Stimulated activated CD8-positive, alpha-beta memory T cell treated with anti-CD3 and anti-CD28 coated beads, Interleukin-7, amount 100 ng/mL, for 1 hour (primary cell): ENCODE measurements around the gene RHPN2.
A peak's percentile ranks its signal among the peaks of the same experiment; 100 is the strongest.

ENCODE experiments used
- DNase-seq, 2 donors: peaks; one replicate each; pipeline ENCODE4 v3.0.0-alpha.2; 2020; ENCODE audit warnings: low read depth in 2 of 2

Gene RHPN2

DNA sequence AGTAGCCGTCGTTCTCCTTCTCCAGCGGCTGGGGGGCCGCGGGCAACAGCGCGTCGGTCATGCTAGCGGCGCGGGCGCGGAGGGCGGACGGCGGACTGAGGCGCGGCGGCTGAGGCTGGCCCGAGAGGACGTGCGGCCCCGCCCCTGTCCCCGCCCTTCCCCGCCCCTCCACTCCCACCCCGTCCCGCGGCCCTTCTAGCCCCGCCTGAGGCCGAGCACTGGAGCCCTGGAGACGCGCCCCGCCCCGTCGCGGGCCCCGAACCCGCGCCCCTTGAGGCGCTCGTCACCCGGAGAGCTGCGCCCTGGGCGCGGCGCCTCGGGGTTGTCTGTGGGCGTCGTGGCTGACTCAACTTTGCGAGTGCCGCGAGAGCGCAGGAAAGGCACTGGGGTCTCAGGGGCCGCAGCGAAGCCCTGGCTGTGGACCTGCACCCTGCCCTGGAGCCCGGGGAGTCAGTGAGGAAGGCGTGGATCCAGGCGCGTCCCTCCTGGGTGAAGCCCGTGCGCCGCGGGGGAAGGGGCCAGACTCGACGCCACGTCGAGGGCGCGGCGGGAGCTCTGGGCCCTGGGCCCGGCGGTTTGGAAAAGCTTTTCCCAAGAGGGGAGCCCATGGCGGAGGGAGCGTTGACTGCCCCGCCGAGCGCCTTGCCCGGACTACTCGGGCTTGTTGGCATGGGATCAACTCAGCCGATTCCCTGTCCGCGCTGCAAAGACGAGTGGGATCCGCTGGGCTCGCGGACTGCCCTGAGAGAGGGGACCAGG, at the start of gene RHPN2:
Gene RHPN2, minus strand, starts transcription at position 97 of the 759 bp plus-strand sequence. Its CDS starts 36 bp downstream, at position 61.
- DNase-seq, result peak in 1 of 2 donors; percentile 8

DNA sequence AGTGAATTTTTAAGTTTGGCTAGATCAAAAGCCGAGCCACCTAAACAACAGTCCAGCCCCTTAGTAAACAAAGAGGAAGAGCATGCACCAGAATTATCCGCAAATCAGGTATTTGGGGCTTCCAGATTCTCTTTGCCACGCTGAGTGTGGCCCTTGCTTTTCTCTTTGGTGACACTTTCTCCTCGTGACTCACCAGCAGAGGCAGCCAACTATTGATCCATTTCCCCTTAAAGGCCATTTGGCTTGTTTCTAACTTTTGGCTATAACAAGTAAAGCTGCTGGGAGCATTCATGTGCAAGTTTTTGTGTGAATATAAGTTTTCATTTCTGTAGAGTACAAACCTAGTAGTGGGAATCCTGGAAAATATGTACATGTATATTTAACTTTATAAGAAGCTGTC, 49.6 kb upstream of the RHPN2 start:
- DNase-seq, result no peak

DNA sequence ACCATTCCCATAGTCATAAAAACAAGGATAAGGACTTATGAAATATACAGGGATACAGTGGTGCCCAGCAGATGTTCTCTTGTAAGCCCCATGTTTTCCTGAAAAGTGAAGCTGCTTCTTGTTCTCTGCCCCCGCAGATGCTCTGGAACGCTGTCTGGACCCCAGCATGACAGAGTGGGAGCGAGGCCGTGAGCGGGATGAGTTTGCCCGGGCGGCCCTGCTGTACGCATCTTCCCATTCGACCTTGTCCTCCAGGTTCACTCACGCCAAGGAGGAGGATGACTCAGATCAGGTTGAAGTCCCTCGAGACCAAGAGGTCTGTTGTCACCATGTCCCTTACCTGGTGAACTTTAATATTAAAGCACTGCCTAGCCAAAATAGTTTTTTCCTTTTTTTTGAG, 46.9 kb upstream of the RHPN2 start:
- no peak for DNase-seq

DNA sequence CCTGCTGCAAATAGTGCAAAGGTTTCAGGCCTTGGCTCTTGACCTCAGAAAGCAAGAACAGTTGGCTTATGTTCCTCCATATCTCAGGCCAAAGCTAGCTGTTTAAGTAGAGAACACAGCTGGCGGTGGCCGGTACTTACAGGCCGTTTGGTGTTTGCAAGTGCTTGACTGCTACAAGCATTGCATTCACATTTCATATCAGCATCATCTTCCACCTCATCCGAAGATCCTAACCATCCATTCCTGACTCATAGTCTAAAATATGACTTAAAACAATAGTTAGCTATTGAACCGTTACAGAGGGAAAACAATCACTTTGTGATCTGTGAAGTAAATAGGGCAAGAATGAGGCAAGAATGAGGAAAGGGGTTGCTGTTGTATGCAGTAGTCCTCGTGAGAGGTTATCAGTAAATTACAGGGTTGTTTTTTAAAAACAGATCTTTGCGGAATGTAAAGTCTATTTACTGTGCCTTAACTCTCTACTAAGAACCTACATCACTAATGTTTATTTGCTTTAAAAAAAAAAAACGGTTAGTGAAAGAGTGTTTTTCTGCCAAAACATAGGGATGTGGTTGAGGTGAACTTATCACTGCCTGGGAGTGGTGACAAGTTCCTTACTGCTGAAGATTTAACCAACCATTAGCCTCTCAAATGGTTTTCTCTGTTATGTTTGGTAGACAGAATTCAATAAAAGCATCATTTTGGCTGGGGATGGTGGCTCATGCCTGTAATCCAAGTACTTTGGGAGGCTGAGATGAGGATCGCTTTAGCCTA, 45.6 kb upstream of the RHPN2 start:
- no peak for DNase-seq

DNA sequence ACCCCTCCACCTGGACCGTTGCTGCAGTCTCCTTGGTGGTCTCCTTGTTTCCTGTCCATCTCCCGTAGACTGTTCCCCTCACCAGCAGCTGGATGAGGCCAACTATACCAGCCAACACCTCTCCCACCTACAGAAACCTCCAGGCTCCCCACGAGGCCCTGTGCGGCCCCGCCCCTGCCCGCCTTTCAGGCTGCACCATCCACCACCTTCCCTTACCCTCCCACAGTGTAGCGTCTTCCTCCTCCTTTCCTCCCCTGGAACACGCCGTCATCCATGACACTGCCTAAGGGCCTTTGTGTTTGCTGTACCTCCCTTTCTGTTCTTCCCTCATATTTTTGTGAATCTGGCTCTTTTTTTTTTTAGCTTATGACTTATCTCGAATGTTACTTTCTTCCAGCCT, 43.5 kb upstream of the RHPN2 start:
- no peak for DNase-seq

DNA sequence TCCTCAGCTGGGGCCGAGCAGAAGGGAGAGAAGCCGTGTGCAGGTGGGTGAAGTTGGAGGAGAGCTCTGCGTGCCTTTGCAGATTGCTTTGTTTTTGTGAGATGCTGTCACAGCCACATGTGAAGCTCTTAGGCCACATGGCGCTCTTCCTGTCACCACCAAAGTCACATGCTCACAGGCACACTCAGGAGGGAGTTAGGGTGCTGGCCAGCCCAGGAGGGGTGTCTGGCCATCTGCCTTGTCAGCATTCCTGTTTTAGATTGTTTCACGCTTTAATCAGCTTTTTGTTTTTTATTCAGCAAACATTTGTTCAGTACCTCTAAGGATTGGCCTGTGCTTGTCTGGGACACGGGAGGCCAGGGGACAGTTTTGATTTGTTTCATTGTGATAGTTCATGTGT, 38.2 kb upstream of the RHPN2 start:
- no peak for DNase-seq

DNA sequence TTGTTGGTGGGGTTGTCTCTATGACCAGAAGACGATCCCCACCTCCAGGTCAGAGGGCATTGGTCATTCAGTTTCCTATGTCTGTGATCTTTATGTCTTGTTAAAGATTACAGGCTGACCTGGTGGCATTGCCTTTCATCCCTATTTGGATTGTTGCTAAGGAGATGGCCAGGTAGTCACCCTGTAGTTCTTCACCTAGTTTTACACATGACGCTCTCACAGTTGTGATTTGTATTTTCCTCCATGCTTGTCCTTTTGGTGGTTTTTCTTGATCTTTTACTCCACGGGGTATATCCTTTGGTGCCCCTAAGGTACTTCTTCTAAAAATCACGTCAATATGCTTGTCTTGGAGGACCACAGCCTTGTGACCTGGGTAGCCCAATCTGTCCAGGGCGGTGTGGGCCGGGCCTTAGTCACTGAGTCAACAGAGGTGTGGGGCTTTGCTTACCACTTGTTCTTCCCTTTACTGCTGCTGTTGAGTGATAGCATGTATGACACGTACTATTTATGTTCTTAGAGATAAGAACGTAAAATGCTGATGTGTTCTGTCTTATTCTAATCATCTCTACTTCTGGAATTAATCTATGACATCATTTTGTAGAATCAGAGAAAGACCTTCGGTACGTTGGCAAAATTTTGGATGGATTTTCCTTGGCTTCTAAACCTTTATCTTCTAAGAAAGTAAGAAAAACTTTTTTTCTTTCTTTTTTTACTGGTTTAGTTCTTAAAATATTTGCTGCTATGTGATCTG, 36.4 kb upstream of the RHPN2 start:
- no peak for DNase-seq

DNA sequence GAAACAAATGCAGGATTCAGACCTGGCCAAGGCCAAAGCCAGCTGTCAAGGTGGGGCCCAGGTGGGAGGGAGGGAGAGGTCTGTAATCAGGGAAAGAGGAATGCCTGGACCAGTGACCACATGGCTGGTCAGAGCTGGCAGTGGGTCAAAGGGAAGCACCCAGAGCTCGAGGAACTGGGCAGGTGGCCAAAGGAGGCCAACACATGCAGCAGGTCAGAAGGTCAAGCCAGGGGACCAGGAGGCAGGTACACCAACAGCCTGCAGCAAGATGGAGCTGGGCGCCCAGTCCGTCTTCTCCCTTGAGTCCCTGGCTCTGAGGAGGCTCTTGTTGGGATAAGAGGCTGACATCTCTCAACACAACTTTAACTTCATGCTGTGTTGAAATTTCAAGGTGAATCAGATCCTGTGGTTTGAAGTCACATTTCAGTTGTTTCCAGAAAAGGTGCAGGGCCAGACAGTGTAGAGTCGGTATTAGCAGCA, 33.4 kb upstream of the RHPN2 start:
- DNase-seq, result no peak

DNA sequence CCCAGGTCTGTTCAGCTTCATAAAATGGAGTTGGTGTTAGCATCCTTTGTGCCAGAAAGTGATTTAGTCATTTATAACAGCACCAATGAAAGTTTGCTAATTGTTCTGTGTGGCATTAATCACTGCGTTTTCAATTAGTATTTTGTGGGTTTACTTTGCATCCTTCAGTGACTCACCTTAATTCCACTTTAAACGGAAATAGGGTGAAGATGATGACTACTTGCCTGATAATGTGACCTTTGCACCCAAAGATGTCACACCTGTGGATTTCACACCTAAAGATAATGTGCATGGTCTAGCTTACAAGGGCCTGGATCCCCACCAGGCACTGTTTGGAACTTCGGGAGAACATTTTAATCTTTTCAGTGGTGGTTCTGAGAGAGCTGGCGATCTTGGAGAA, 31.3 kb upstream of the RHPN2 start:
- no peak for DNase-seq

DNA sequence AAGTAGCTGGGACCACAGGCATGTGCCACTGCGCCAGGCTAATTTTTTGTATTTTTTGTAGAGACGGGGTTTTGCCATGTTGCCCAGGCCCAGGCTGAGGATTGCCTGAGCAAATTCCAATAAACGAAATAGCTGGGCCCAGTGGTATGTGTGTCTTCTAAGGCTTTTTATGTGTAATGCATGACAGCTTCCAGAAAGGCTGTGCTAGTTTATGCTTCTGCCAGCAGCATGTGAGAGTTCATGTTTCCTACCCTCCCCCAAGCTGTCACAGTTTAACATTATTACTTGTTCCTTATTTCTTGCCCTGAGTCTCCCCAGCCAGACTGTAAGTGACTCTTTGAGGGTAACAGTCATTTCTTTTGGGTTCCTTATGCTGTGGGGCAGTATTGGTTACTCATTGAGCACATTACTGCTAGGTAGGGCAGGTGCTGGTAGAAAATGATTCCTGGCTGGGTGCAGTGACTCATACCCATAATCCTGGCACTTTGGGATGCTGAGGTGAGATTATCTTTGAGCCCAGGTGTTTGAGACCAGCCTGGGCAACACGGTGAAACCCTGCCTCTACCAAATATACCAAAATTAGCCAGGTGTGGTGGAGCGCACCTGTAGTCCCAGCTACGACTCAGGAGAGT, 29.9 kb upstream of the RHPN2 start:
- DNase-seq, result no peak

DNA sequence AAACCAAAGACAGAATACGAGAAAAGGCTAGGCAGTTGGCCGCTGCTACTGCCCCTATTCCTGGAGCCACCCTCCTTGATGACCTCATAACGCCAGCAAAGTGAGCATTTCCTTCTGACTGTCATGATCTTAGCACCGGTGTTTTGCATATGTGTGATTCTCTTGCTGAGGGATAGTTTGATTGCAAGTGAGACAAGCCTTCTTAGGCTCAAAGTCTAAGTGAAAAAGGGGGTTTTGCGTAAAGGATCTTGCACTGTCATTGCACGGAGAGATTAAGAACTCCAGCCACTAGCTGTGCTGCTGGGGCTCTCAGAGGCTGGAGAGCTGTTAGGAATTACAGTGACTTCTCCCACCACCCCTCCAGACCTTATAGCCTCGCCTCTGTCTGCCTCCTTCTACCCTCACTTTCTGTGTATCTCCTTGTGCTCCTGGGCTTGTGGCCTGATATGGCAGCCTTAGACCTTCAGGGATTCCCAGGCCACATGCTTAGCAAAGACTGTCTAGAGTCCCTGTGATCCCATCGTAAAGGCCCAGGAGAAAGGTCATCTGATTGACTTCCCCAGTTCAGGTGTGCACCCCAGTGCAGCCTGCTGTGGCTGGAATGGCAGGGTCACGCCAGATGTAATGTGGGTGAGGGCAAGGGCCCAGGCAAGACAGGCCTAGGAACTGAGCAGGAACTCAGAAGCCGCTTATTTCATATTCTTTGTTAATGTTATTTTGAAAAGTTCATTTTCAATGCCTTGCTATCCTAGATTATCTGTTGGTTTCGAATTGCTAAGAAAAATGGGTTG, 28.9 kb upstream of the RHPN2 start:
- DNase-seq, result no peak

DNA sequence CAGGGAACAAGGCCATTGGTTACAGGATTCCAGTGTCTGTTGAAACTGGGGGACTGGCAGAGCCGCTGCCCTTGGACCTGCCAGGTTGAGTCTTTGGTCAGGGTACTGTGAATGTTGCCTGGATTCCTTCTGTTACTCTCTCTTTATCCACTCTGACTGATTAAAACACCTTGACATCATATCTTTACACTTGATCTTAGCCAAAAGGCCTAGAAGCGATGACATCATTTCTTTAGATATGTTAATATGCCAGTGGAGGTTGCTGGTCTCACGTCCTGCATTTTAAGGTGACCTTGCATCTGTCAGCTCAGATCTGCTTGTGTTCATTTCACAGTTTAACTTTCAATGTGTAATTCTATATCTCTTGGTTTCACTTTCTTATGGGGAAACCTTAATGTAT, 25.5 kb upstream of the RHPN2 start:
- DNase-seq, result no peak

DNA sequence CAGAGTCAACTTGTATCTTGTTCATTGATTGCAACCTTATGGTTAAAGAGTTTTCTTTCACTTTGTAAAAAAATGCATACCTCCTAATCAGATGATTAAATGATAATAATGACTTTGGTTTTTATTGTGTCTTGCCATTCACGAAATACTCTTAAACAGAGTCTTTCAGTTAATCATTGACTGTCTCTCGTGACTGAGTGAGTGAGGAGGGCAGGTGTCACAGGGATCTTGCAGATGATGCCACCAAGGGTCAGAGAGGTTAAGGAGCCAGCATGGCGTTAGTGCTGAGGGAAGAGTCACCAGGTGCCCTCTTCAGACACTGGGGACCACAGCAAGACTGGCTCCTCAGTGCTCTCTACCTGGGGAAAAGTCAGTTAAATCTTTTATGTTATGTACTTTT, 24.3 kb upstream of the RHPN2 start:
- no peak for DNase-seq

DNA sequence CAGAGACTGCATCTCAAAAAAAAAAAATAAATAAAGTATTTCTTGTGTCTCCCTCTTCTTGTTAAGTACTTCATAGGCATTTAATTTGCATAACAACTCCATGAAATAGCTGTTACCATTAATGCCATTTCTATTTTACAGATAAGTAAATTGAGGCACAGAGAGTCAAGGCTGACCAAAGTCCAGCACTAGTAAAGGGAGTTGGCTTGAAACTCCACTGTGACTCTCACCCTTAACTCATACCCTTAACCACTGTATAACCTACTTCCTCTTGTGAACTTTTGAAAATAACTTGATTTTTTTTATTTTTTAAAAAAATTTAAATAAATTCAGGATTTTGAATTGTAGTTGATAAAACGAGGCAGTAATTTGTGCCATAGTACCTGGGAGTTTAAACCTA, 22.3 kb upstream of the RHPN2 start:
- DNase-seq, result no peak

DNA sequence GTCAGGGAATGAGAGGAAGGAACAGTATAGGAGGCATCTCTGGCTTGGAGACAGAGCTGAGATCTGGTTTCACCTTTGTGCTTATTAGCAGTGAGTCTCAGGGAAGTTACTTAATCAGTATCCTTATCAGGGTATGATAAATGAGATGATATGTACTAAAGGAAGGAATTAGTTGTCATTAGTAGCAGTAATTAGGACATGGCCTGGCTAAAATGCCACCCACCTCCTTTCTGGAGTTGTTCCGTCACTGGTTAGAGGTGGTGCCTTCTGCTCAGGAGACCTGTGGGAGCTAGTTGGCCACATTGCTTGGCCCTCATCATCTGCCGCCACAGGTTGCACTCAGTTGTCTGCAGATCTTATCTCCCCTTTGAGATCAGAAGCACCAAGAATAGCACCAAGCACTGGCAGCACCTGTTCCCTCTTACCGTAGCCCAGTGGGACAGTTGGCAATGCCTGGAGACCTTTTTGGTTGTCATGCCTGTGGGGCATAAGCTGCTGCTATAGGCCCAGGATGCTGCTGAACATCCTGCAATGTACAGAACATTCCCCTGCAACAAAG, 21.0 kb upstream of the RHPN2 start:
- no peak for DNase-seq

DNA sequence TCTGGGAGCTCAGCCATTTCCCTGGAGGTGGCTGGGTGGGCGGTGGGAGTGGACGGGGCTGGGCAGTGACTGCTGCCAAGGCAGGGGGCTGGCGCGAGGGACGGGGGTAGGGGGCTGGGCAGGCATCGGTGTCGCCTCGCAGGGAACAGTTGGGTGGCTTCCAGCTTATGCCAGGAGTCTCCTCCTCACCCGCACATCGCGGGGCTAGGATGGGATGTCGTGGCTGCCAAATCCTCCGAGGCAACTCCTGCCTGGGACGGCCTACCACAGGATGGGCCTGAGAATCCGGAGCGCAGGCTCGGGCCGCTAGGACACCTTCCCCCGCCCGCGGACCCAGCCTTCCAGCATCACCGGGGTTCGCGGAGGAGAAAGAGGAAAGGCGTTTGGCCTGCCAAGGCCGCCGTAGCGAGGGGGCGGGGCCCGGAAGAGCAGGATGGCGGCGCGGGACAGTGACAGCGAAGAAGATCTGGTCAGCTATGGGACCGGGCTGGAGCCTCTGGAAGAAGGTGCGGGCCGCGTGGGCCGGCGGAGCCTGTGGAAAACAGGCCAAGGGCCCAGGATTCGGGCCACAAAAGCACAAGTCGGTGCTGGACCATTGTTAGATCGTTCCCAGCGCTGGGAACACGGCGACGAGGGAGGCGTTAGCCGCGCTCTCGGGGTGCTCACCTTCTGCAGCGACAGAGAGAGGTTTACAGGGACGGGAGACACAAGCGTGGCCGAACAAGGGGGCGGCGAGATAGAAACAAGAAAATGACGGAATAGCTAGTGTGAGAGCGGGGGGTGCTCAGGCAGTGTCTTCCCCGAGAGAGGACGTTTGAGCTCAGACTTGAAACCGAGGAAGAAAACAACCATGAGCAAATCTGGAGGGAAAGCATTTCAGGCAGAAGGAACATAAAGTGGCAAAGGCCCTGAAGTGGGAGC, 16.3 kb upstream of the RHPN2 start, which contains the start of gene GPATCH1:
Gene GPATCH1, plus strand, starts transcription at position 421 of the 921 bp plus-strand sequence. Its CDS starts 13 bp downstream, at position 434.
- DNase-seq, result peak; percentile 65 to 68

DNA sequence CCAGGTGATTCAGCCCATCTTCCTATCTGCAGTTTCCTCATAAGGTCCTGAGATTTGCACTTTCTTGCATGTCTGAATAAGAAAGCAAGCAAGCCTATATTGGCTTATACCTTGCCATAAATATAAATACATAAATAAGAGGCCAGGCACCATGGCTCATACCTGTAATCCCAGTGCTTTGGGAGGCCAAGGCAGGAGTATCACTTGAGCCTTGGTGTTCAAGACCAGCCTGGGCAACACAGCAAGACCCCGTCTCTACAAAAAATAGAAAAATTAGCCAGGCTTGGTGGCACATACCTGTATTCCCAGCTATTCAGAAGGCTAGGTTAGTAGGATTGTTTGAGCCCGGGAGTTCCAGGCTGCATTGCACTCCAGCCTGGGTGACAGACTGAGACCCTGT, 10.8 kb upstream of the RHPN2 start:
- no peak for DNase-seq

DNA sequence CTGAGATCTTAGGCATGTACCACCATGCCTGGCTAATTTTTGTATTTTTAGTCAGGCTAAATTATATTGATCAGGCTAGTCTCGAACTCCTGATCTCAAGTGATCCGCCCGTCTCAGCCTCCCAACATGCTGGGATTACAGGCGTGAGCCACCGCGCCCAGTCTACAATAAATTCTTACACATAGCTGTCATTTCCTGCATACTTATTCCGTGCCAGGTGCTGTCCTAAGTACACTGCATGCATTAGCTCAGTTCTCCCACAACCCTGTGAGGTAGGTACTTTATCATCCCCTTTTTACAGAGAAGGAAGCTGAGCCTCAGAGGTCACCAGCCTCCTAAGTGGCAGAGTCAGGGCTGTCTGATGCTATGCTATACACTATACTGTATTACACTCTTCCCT, 7.2 kb upstream of the RHPN2 start:
- DNase-seq, result no peak

DNA sequence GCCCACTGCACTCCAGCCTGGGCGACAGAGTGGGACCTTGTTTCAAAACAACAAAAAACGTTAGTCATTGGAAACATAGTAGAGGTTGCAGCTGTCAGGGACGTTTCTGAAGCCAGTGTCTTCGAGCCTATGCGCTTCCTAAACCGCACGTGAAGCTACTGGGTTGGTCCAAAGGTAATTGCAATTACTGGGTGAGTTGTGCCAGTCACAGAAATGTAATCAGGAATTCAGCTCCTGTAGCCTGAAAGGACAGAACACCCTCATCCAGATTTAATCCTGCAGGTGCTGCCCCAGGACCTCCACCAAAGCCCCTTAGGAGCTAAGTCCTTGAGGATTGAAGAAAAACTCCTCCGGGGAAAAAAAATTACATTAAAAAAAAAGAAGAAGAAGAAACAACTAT, 2.4 kb upstream of the RHPN2 start:
- no peak for DNase-seq

DNA sequence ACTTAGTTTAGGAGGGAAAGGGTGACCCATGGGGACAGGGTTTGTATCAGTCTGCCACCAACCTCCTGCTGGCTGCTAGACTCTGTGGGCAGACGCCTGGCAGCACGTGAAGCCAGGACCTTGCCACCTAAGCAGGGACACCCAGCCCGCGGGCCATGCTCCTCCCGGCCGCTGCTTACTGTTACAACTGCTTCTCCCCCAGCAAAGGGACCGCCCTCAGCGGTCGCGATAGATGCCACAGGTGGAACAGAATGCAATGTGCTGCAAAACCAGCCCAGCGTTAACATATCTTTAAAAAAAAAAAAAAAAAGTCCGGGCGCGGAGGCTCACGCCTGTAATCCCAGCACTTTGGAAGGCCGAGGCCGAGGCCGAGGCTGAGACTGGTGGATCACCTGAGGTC, 1.9 kb upstream of the RHPN2 start:
- DNase-seq, result no peak
